ENCODE results near the gene ADRA2C.

- TF ChIP-seq CREB1 (IDR thresholded peaks at IDR 0.05; ENCODE audit: low read depth) = no peak
- no peak for TF ChIP-seq MAX (IDR thresholded peaks at IDR 0.05)
- TF ChIP-seq REST (IDR thresholded peaks at IDR 0.05; ENCODE audit: low read depth) = no peak
- TF ChIP-seq EGR1 (IDR thresholded peaks at IDR 0.05) = no peak
- TF ChIP-seq EP300 (IDR thresholded peaks at IDR 0.05; ENCODE audit: borderline replicate concordance) = no peak
- TF ChIP-seq CEBPB (IDR thresholded peaks at IDR 0.05) = no peak
- TF ChIP-seq FOXM1 (IDR thresholded peaks at IDR 0.05; ENCODE audit: borderline replicate concordance, low read depth) = no peak
- TF ChIP-seq USF1 (IDR thresholded peaks at IDR 0.05) = no peak
- TF ChIP-seq YY1 (IDR thresholded peaks at IDR 0.05; ENCODE audit: low read depth) = no peak
- no peak for TF ChIP-seq NFIC (IDR thresholded peaks at IDR 0.05)
These were observed 25.1 kb downstream of the ADRA2C start for GRCh38 chr4:3791256-3791655.
